ENCODE data around the gene KCNQ1.

Gene KCNQ1

DNA sequence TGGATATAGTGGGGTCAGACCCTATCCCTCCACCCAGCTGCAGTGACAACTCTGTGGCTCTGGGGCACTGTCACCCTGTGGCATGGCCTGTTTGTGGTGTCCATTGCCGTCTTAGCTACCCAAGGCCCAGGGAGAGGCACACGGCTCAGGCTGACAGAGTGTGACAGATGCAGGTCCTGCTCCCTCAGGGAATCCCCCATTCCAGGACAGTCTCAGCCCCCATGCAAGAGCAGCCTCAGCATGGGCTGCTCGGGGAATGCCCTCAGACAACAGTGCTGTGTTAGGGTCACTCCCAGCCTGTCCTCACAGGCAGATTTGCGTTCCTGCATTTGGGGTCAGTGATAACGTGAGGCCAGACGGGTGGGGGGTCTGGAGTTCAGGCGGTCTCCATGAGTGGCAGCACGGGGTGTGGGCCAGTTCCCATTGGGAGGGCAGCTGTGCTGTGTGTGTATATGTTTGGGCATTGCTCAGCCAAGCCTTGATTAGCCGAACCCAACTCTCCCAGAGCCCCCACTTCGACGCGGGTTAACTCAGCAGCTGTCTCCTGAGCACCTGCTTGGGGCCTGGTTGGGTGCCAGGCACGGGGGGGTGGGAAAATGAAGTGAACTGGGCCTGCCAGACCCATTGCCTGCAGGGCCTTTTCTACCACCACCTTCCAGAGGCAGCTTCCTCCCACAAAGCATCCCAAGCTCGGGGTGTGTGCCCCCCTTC lies 260.2 kb downstream of the KCNQ1 start:
- H3K4me3 ChIP-seq (ENCODE audit: low read depth, low read length), result no peak overlapping the region
- peak; percentile 48 for DNase-seq (ENCODE audit: low read depth)

DNA sequence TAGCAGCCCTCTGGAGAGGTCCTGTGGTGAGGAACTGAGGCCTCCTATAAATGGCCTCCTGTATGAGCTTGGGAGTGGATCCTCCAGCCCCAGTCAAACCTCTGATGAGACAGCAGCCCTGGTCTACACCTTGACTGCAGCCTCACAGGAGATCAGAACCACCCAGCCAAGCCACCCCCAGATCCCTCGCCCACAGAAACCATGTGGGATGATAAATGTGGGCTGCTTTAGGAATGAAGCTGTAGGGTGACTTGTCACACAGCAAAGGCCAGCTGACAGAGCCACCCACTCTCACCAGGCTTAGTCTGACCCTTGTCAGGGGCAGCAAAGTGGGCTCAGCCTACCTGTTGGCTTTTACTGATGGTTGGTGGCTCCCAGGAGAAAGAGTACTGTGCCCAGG lies 261.5 kb downstream of the KCNQ1 start:
- no peak overlapping the region for H3K4me3 ChIP-seq (ENCODE audit: low read depth, low read length)

DNA sequence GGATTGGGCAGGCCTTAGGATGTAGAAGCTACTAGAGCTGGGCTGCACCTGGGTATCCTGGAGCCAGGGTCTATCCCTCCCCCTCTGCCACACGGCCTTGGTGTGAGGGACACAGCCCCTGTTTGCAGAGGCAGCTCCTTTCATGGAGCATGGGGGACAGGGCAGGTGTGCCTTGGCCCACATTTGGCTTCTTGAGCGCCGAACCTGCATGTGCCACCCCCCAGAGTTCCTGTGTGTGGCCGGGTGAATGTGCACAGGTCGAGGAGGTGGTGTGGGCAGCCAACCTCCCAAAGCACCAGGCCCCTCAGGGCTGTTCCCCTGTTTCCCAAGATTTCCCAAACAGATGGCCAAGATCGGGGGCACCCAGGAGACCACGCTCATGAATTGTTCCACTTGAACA lies 262.9 kb downstream of the KCNQ1 start:
- DNase-seq (ENCODE audit: low read depth), result no peak
- no peak overlapping the region for H3K4me3 ChIP-seq (ENCODE audit: low read depth, low read length)

More for the DNA sequence above, 261.5 kb downstream of the KCNQ1 start:
- no peak for DNase-seq (ENCODE audit: low read depth)

DNA sequence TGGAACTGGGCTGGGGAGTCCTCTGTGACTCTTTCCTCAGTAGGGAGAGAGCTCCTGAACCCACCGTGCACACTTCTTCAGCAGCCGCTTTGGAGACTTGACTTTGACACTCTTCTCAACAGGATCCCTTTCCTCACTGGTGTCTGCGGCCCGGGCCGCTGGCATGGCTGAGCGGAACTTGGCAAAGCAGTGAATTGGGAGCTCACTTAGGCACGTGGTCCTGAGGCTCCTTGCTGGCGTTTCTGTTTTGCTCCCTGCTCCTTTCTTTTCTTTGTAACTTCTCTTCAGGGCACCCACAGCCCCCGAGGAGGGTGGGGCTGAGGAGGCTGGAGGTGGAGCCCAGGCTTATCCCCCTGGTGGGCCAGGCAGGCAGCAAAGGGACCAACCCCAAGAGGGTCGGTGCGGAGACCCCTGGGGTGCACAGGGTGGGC lies 263.4 kb downstream of the KCNQ1 start:
- DNase-seq (ENCODE audit: low read depth), result no peak

DNA sequence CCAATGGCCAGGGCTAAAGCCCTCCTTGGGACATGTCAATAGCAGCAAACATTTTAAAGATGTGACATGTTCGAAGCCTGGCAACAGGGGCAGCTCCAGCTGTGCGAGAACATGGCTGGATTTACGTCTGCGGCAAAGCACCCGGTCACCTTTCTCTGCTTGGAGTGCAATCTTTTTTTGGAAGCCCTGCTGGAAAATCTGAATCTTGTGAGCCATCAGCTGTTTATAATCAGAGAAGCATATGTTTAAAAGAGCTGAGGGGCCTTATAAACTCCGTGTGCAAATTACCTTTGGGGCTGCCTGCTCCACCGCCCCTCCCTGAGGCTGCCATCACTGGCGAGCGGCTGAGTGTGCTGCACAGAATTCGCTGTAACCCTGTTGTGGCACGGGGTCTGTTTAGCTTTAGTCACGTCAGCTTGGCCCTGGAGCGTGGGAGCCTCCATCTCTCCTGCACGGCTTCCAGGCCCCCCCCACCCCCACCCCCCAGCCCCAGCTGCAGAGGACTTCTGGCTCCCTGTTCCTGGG lies 264.0 kb downstream of the KCNQ1 start:
- no peak for DNase-seq (ENCODE audit: low read depth)
- H3K4me3 ChIP-seq (ENCODE audit: low read depth, low read length), result peak overlapping the region; percentile 23

More for the DNA sequence above, 263.4 kb downstream of the KCNQ1 start:
- no peak overlapping the region for H3K4me3 ChIP-seq (ENCODE audit: low read depth, low read length)

DNA sequence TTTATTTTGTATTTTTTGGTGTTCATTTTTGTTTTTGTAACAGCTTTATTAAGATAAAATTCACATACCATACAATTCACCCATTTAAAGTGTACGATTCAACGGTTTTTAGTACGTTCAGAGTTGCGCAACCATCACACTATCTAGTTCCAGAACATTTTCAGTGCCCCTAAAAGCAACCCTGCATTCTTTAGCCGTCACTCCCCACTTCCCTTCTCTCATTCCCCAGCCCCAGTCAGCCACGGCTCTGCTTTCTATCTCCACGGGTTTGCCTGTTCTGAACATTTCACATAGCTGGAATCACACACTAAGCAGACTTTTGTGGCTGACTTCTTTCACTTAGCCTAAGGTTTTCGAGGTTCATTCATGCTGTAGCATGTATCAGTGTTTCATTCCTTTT lies 264.6 kb downstream of the KCNQ1 start:
- H3K4me3 ChIP-seq (ENCODE audit: low read depth, low read length), result peak overlapping the region; percentile 23
- peak; percentile 69 for DNase-seq (ENCODE audit: low read depth)

DNA sequence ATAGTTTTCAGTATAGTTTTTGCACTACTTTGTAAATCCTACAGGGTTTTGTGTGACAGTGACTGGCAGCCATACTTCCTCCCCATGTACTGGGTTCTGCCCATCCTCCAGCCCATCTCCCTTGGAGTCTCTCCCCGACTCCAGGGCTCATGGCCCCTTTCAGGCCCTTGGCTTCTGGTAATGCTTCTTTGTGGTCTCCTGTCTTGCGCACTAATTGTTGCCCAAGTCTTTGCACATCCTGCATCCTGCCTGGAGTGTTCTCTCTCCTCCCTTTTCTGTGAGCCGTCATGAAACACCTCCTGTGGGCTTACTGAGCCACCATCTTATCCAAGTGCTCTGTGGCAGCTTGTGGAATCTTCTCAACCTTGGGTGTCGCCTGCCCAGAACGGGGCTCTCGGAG lies 266.4 kb downstream of the KCNQ1 start:
- DNase-seq (ENCODE audit: low read depth), result no peak
- H3K4me3 ChIP-seq (ENCODE audit: low read depth, low read length), result no peak overlapping the region

DNA sequence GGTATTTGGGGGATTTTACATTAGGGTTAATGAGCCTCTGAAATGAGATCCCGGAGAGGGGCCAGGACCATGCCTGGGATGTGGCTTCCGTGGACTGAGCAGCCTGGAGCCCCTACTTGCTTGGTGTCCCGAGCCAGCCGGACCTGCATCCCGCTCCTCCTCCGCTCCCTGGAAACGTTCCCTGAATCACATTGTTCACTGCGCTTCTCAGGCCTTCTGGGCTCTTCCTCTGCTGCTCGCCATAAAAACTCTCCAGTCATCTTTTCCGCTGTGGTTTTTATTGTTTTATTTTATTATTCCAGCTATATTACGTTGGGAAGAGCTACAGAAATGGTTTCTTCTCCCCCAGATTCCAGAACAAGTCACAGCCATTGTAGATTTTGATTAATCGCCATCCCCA lies 268.3 kb downstream of the KCNQ1 start:
- no peak for DNase-seq (ENCODE audit: low read depth)
- no peak overlapping the region for H3K4me3 ChIP-seq (ENCODE audit: low read depth, low read length)

DNA sequence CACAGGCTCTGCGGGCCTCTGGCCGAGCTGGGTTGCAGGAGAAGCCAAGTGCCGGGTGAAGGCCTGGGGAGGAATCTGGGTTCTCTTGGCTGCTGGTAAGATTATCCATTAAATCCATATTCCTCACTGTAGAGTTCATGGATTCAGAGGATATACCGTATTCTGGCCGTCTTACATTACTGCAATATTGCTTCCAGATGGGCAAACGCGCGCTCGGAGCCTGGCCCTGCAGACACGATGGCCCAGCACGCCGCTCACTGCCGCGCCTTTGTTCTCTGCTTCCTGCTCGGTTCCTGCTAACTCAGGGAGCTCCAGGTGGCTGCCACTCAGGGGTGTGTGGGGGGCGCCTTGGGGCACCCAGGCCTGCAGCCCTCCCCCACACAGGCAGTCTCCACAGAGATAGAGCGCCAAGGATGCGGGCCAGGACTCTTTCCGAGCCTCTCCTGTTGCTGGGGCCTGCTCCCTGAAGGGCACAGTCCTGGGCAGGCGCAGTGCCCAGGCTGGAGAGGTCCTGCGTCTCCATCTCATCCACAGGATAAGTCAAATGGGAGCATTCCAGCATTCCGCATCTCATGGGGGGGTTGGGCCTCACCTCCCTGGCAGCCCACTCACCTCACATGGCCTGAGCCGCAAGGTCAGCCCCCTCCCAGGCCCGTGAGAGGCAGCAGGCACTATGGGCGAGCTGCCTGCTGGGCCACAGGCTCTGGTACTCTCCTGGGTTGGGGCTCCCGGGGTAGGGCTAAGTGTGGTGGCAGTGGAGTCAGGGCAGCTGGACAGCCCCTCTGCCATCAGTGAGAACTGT lies 269.1 kb downstream of the KCNQ1 start:
- no peak overlapping the region for H3K4me3 ChIP-seq (ENCODE audit: low read depth, low read length)
- no peak for DNase-seq (ENCODE audit: low read depth)

DNA sequence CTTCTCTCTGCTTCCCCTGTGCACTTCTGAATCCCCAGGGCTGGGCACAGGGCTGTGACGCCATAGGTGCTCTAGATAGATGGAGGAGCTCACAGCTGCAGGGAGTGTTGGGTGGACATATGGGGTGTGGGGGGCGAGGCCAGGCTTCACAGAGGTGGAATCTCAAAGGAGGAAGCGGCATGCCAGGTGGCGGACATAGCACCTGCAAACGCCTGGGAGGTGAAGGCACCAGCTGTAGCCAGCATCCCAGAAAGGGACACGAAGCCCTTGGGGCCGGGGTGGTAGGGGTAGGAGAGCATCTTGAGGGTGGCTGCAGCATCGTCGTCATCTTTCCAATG lies 269.6 kb downstream of the KCNQ1 start:
- no peak for DNase-seq (ENCODE audit: low read depth)
- H3K4me3 ChIP-seq (ENCODE audit: low read depth, low read length), result no peak overlapping the region

DNA sequence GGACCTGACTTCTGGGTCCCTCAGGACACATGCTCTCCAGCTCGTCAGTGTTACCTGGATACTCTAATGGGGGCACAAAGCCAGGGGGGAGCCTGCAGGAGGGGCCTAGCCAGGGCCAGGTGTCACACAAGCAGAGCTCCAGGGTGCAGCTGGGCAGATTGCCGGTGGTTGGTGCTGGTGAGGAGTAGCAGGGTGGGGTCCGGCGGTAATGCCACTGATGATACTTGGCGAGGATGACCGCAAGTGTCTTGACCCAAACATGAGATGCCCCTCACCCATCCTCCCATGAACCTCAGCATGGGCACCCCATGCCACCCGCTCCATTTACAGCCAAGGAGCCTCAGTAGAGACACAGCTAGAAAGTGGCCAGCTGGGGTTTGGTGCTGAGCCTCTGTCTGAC lies 270.1 kb downstream of the KCNQ1 start:
- DNase-seq (ENCODE audit: low read depth), result no peak
- no peak overlapping the region for H3K4me3 ChIP-seq (ENCODE audit: low read depth, low read length)

DNA sequence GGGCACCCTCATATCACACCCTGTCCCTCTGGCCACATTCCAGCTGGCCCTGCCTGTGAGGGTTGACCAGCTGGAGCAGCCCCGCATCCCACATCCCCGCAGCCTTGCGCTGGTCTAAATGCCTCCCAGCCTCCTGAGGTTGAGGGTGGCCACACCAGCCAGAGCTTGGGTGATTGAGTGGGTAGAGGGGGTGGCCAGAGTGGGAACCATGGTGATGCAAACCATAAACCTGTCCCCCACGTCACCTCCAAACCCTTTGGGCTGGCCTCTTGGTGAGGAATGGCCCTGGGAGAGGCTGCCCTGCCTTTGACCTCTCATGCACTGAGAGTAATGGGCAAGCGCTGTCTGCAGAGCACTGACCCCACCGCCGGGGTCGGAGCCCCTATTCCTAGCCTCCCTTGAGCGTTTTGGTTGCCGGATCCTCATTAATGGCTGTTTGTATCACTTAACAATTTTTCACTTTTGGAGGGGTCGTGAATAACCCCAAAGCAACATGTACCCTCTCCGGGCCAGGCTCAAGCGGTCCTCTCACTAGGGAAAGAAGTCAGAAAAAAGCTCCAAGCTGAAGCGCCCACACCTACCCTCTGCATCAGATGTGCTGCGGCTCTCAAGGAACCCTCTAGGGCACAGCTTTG lies 271.0 kb downstream of the KCNQ1 start:
- DNase-seq (ENCODE audit: low read depth), result no peak
- no peak overlapping the region for H3K4me3 ChIP-seq (ENCODE audit: low read depth, low read length)

DNA sequence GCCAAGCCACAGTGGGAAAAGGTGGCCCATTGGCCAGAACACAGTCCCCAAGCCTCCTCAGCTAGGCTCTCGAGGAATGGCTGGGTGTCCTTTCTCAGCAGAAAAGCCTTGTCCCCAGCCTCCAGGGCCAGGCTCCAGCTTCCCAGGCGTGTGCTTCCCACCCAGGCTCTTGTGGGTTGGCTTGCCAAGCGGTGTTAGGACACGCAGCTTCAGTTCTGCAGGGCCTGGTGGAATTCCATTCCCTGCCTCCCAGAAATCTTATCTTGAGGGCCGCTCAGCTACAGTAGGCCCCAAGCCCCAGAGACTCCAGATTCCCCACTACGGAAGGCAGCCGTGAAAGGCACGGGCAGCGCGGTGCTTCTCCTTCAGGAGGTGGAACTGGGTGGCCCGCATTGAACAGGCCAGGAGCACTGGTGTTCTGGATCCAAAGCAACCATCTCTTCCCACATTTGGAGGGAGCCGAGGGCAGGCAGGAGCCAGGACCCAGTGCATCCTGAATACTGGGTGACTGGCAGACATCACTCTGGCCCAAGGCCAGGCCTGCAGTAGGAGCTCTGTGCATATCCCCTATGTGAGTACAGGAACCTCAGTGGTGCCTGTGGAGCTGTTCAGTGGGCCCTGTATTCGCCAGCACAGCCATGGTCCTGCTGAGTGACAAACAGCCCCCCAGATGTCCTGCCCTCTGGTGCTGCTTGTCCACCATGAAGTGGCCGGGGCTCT lies 271.7 kb downstream of the KCNQ1 start:
- no peak overlapping the region for H3K4me3 ChIP-seq (ENCODE audit: low read depth, low read length)
- DNase-seq (ENCODE audit: low read depth), result no peak

DNA sequence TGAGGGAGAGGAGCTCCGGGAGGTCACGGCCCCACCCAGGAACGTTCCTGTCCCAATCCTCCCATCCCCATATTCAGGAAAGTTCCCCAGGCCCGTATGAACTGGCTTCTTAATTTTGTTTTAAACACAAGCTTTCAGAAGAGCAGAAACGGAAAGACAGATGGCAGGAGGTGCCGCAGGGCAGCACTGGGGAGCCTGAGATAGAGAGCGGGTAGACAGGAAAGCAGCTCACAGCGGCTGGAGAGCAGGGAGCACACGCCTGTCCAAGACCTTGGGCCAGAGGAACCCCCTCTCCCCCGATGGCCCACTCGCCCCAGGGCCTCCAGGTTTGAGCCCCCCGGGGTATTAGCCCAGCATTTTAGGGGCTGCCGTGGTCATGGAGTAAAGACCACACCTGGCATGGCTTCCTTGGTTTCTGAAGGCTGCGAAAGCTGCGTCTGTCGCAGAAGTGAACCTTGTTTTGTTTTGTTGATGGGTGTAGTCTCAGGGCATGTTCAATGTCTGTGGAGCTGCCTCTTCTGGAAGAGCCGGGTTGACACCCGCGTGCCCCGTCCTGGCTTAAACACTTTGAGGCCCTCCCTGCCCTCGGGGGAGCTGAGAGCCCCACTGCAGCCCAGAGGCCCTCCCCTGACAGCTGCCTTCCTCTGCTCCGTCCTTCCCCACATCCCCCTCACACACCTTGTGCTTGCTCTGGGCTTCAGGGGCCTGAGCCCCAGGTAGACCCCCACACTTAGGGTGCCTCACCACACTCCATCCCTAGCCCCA lies 272.9 kb downstream of the KCNQ1 start:
- DNase-seq (ENCODE audit: low read depth), result no peak
- H3K4me3 ChIP-seq (ENCODE audit: low read depth, low read length), result no peak overlapping the region

DNA sequence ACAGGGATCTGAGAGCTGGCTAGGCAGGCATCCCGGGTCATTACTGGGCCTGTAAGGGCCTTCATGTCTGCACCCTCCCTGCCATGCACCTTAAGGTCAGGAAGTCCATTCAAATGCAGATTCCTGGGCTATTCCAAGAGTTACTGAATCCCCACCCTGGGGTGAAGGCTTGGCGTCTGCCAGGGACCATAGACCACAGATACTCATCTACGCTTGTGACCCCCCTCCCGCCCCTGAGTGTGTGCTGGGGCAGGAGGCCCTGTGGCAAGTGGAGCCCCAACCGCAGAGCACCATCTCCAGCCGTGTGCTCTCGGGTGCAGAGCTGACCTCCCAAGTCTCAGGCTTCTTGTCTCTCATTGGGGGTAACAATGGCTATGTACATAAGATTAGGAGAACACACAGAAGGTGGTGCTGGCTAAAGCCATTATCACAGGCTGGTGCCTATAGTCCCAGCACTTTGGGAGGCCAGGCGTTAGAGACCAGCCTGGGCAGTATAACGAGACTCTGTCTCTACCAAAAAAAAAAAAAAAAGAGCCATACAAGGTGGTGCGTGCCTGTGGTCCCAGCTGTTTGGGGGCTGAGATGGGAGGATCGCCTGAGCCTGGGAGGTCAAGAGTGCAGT lies 274.1 kb downstream of the KCNQ1 start:
- no peak overlapping the region for H3K4me3 ChIP-seq (ENCODE audit: low read depth, low read length)
- no peak for DNase-seq (ENCODE audit: low read depth)

DNA sequence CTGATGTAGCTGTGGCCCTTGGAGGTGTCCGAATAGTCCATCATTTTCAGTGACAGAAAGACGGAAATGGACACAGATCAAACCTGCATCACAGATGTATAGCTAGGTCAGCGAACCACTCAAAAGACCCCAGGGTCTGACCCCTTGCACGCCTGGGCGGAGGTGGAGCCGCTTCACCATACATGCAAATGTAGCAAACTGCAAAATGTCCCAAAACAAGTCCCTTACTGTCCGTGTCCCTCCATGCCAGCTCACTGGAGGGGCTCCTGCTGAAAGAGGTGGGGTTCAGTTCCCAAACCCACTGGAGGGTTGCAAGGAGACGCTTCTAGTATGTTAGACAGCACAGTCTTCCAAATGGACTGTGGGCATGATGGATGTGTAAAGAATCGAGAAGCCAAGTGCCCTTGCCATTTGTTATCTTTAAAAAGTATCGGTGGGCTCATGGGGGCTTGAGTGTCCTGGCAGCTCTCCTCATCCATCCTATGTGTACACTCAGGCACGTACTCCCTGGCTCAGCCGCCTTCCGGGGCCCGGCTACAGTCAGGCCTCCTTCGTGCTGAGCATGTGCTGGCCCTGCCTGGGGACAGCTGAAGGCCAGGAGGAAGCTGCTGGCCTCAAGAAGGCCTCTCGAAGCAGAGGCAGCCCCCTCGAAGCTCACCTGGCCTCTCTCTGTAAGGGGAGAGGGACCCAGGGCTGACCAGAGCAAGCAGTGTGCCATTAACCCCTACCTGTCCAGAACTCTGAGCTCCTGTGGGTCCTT lies 275.2 kb downstream of the KCNQ1 start:
- no peak for DNase-seq (ENCODE audit: low read depth)
- H3K4me3 ChIP-seq (ENCODE audit: low read depth, low read length), result no peak overlapping the region

DNA sequence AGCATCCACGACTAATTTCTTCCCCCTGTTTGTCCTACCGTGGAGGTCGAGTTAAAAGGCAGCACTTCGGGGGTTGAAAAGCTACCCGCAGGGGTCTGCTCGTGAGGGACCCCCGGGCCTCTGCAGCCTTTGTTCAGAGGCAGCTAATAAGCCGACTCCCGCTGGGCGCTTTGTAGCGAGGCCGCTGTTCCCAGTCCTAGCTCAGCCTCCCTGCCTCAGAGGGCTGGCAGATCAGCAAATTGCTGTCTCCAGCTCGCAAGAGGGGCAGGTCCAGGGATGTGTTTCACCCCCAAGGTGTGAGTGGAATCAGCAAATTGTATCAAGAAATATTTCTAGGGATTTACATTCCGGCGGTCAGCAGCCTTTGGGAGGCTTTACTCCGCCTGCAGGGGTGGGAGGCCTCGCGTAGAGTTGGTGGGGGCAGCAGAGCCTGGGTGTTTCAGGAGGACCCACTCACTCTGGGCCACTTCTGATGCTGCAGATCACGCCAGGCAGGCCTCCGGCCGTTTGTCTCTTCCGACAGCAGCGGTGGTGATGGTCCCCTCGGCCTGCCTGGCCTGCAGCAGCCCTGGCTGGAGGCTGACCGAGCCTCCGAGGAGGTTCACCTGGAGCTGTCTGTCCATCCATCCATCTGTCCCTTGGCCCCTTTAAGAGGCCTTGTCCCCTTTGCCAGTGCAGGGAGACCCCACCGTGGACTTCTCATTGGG lies 276.6 kb downstream of the KCNQ1 start:
- no peak for DNase-seq (ENCODE audit: low read depth)
- H3K4me3 ChIP-seq (ENCODE audit: low read depth, low read length), result no peak overlapping the region

Measured in skeletal muscle cell (primary cell).